RWPE2 (cell line): ENCODE results near the gene COX17.

Source experiments
- ATAC-seq: fragments of 200-7000 bp; cut with Tn5 transposase; 3 replicates; pipeline ENCODE4 v1.9.1; 2021; ENCODE audit warnings: low read depth
- DNase-seq: peaks from one replicate; pipeline ENCODE4 v3.0.0-alpha.2; 2020; ENCODE audit warnings: low spot score
- H3K27ac ChIP-seq: fragments of 450-650 bp; 2 replicates; pipeline ENCODE4 v1.5.1; 2017; ENCODE audit warnings: mild to moderate bottlenecking; ENCODE audit not compliant: poor library complexity, severe bottlenecking
- H3K27me3 ChIP-seq: fragments of 250-450 bp; sonication (Bioruptor Pico); 2 replicates; pipeline ENCODE4 v1.5.1; 2021; ENCODE audit warnings: mild to moderate bottlenecking, moderate library complexity; ENCODE audit not compliant: insufficient read depth, poor library complexity, severe bottlenecking
- H3K36me3 ChIP-seq: fragments of 250-450 bp; sonication (Bioruptor Pico); 2 replicates; pipeline ENCODE4 v1.5.1; 2020; ENCODE audit warnings: low read depth, mild to moderate bottlenecking, moderate library complexity
- H3K4me1 ChIP-seq: fragments of 250-450 bp; sonication (Bioruptor Pico); 2 replicates; pipeline ENCODE4 v1.5.1; 2021; ENCODE audit warnings: mild to moderate bottlenecking, moderate library complexity; ENCODE audit not compliant: insufficient read depth, poor library complexity, severe bottlenecking
- H3K4me3 ChIP-seq: fragments of 250-450 bp; sonication (Bioruptor Pico); 2 replicates; pipeline ENCODE4 v1.5.1; 2021; ENCODE audit warnings: mild to moderate bottlenecking, moderate library complexity; ENCODE audit not compliant: severe bottlenecking
- H3K9me3 ChIP-seq: fragments of 250-450 bp; sonication (Bioruptor Pico); 2 replicates; pipeline ENCODE4 v1.5.1; 2021; ENCODE audit warnings: mild to moderate bottlenecking, moderate library complexity; ENCODE audit not compliant: severe bottlenecking
- CTCF ChIP-seq: fragments of 450-650 bp; IDR thresholded peaks from one replicate; pipeline ENCODE4 v1.5.1; 2017; ENCODE audit warnings: mild to moderate bottlenecking, moderate library complexity; ENCODE audit not compliant: poor library complexity, severe bottlenecking

The COX17 gene

DNA sequence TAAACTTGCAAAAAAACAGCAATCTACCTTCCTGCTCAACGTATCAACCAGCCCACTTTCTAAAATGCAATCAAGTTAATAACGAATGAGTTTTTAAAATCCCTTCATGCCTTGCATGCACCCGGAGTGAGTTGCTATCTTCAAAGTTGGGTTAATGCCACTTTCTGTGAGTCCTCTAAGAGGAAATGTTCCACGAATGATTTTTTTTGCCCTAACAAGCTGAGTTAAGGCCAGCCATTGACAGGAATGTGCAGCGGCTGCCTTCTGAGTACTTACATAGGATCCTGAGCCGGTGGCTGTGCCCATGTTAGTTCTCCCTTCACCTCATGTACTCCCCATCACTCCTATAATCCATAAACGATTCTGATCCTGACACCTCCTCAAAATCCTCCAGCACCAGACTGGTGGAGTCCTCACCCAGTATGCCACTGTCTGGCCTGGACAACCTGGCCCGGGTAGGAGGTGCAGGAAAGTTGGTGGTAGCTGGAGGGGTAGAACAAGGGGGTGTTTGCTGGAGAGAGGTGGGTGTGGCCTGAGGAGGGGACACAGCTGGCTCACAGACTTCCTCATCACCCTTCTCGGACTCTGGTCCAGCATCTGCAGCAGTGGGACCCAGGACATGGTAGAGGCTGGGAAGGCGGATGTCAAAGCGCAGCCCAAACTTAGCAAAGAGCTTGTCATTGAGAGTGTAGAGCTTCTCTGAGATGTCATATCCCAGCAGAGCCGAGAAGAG lies 29.2 kb downstream of the COX17 start:
- ATAC-seq (no peak), DNase-seq (no peak)
- Histone ChIP-seq H3K36me3 (no peaks in the 10 kb centered on the region), H3K4me3 (no peak overlapping the region), H3K27me3 (no peaks in the 10 kb centered on the region), H3K9me3 (no peaks in the 10 kb centered on the region), H3K27ac (no peak overlapping the region), H3K4me1 (peaks cover 8% of the 10 kb centered on the region)
- no peak for TF ChIP-seq CTCF

GRCh38 chr3:119647171-119647570 lies 30.0 kb downstream of the COX17 start:
- no peak for ATAC-seq
- Histone ChIP-seq H3K27me3 (no peaks in the 10 kb centered on the region), H3K4me1 (peaks cover 11% of the 10 kb centered on the region), H3K9me3 (no peaks in the 10 kb centered on the region), H3K36me3 (no peaks in the 10 kb centered on the region), H3K27ac (no peak overlapping the region), H3K4me3 (no peak overlapping the region)
- no peak for DNase-seq
- no peak for TF ChIP-seq CTCF

- Histone ChIP-seq H3K27ac (no peak overlapping the region), H3K27me3 (no peaks in the 10 kb centered on the region), H3K36me3 (no peaks in the 10 kb centered on the region), H3K9me3 (no peaks in the 10 kb centered on the region), H3K4me1 (peaks cover 11% of the 10 kb centered on the region), H3K4me3 (no peak overlapping the region)
- TF ChIP-seq CTCF, result no peak
- ATAC-seq, result no peak
- DNase-seq, result no peak
Measured at GRCh38 chr3:119645813-119646212, 31.4 kb downstream of the COX17 start.

DNA sequence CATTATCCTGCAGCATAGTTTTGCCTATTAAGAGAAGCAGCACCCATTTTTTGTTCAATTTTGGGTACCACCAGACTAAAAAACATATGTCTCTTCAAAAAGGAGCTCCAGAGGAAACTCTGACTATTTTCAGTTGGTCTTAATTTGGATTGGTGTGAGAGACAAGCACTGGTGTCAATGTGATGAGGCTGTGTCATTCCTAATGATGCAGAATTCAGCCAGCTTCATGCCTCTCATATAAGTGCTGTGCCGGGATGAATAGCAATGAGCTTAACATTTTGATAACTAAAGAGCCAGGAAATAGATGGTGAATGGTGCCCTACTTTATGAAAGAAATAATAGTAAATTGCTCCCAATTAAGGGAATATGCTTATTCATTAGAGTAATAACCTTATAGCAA lies 32.7 kb downstream of the COX17 start:
- no peak overlapping the region for H3K4me3 ChIP-seq
- no peak for DNase-seq
- no peak for TF ChIP-seq CTCF
- no peak overlapping the region for H3K27ac ChIP-seq
- peaks cover 11% of the 10 kb centered on the region for H3K4me1 ChIP-seq
- H3K27me3 ChIP-seq, result no peaks in the 10 kb centered on the region
- no peak for ATAC-seq
- no peaks in the 10 kb centered on the region for H3K9me3 ChIP-seq
- no peaks in the 10 kb centered on the region for H3K36me3 ChIP-seq

DNA sequence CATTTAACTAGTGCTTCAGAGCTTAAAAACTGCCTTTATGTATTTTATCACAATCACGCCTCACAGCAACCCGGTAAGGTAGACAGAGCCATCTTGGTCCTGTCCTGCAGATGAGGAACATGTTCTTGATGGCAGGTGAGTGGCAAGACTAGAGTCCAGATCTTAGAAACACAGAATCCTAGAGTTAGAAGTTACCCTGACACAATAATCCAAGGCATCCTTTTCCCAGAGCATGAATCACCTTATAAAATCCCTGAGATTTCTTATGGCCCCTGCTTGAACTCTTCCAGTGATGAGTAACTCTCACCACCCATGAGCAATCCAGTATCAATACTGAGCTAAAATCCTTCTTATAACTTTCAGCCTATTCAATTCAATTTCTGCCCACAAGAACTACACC lies 33.7 kb downstream of the COX17 start:
- Histone ChIP-seq H3K36me3 (no peaks in the 10 kb centered on the region), H3K9me3 (no peaks in the 10 kb centered on the region), H3K27me3 (no peaks in the 10 kb centered on the region), H3K27ac (no peak overlapping the region), H3K4me1 (peaks cover 19% of the 10 kb centered on the region), H3K4me3 (no peak overlapping the region)
- no peak for TF ChIP-seq CTCF
- DNase-seq, result no peak
- ATAC-seq, result peak; percentile 97
